ENCODE measurements around the gene ECHDC1.
A peak's percentile ranks its signal among the peaks of the same experiment; 100 is the strongest.

Gene ECHDC1

GRCh38 chr6:127282184-127282583 lies 61.2 kb downstream of the ECHDC1 start:
- no peak for DNase-seq

DNA sequence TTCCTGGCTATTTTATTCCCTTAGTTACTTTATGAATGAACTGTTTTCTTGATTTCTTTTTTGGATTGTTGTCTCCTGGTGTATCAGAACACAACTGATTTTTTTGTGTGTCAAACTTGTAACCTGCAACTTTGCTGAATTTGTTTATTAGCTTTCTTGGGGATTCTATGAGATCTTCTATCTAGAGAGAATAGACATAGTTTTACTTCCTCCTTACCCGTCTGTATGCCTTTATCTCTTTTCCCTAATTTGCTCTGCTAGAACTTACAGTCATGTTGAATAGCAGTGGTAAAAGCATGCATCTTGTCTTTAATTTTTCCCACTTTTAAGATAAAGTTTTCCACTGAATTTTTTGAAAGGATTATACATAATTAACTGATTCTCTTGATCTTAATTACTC lies 63.6 kb downstream of the ECHDC1 start:
- DNase-seq: no peak

GRCh38 chr6:127277878-127278843 lies 65.2 kb downstream of the ECHDC1 start:
- DNase-seq: no peak

- DNase-seq: no peak
These were observed 67.1 kb downstream of the ECHDC1 start for GRCh38 chr6:127276331-127276730.

- no peak for DNase-seq
These were observed 69.9 kb downstream of the ECHDC1 start for GRCh38 chr6:127273499-127273898.

DNA sequence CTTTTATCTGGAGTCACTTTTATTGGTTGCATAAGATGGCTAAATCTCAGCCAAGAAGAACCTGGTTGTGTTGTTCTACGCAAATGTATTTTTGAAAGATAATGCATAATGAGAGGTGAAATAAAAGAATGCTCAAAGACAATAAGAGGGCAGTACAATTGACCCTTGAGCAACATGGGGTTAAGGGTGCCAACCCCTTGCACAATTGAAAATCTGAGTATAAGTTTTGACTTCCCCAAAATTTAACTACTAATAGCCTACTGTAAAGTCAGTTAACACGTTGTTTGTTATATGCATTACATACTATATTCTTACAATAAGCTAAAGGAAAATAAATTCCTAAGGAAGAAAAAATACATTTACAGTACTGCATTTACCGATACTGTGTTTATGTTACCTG lies 70.8 kb downstream of the ECHDC1 start:
- no peak for DNase-seq

GRCh38 chr6:127267646-127268625 lies 75.5 kb downstream of the ECHDC1 start:
- DNase-seq: no peak

DNA sequence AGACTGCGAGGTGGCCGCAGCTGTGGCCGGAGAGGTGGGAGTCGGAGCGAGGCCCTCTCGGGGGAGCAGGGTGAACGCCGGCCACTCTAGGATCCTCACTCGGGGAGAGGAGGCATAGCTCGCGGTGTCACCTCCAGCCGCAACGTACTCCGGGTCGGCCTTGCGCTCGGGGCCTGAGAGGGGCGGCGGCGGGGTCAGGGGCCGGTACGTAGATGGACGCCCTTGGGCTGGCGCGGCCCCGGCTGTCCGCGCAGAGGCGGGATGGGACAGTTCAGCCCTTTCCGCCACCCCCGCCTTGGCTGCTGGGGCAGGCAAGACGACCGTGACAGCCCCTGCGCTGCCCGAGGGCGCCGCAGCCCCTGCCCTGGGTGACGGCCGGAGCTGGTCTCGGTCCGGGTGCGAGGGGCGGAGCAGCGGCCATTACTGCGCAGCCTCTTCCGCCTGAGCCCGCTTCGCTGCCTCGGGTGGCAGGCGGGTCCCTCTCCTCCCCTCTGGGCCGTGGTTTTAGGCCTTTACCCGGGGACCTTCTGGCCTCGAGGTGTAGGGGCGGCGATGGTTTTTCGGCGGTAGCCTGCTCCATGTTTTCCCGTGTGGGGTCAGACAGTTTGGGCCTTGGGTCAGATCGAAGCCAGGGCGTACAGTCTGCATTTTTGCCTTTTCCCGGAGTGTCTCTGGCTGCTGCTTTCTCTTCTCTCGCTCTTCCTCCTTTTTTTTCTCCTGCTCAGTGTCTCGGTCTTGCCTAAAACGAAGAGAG lies 76.3 kb downstream of the ECHDC1 start:
- peak; percentile 8 for DNase-seq

DNA sequence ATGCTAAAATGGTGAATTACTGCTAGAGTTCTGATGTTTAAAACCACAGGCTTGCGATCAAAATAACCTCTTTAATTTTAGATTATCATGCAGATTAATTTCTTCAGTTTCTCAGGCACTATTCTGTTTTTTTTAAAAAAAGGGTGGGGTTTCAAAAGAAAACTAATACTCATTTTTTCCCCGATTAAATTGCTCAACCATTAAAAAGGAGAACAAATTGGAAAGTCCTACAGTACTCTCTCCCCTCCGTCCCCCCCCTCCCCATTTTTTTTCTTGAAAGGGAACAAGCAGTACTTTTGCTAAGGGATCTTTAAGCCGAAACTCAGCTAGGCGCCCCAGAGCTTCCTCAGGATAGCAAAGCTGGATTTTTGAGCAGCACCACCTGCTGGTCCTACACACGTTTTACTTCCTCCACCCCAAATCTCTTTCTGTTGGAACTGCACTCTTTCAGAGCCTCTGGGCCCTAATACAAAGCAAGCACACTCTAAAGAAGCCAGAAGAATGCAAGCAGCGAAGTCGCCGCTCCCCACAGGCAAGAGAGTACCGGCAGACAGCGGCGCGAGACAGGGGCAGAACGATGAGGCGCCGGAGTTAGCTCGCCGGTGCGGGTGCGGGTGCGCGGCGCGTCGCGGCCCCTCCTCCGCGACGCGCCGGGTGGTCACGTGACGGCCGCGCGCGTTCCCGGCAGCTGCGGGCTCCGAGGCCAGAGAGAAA lies 77.1 kb downstream of the ECHDC1 start, which contains the start of gene RNF146:
Gene RNF146 (plus strand): TSS at position 687 of the 714 bp plus-strand sequence. CDS start 13,475 bp downstream, outside the sequence.
- DNase-seq: peak; percentile 54

DNA sequence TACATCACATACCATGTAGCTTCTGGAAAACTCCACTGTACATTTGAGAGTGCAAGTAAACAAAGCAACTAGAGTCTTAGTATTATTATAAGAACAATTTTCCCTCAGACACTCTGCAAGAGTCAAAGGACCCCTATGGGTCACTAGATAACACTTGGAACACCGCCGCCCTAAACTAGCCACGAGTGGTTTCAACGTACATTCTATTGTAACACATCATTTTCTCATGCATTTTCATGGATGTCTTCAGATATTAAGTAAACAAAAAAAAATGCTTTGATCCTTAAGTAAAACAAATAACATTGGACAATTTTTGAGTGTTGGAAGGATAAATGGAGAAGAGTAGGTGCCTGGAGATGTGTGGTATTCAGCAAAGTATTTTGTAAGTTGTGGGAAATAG lies 79.9 kb downstream of the ECHDC1 start:
- no peak for DNase-seq

- DNase-seq: no peak
These were observed 80.5 kb downstream of the ECHDC1 start for GRCh38 chr6:127262896-127263295.

DNA sequence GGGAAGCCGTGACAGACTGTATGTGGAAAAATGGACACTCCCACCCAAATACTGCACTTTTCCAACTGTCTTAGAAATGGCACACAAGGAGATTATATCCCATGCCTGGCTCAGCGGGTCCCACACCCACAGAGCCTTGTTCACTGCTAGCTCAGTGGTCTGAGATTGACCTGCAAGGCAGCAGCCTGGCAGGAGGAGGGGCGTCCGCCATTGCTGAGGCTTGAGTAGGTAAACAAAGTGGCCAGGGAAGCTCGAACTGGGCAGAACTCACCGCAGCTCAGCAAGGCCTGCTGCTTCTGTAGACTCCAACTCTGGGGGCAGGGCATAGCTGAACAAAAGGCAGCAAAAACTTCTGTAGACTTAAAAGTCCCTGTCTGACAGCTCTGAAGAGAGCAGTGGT lies 88.1 kb downstream of the ECHDC1 start:
- DNase-seq: no peak

DNA sequence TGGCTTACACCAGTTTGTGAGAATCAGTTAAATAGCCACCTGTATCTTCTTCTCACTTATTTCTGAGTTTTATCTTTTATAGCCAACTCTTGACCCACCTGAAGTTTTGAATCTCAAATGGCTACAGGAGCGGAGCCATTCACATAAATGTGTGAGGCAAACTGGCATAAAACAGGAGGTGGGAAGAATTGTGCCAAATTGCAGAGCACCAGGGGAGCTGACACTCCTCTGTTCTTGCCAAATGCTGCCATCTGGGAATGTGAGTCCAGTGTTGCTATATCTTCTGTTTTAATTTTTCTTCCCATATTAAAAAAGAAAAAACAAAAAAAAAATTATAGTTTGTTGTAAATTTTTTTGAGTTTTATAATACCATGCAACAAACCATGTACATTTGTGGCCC lies 93.8 kb downstream of the ECHDC1 start:
- DNase-seq: no peak

DNA sequence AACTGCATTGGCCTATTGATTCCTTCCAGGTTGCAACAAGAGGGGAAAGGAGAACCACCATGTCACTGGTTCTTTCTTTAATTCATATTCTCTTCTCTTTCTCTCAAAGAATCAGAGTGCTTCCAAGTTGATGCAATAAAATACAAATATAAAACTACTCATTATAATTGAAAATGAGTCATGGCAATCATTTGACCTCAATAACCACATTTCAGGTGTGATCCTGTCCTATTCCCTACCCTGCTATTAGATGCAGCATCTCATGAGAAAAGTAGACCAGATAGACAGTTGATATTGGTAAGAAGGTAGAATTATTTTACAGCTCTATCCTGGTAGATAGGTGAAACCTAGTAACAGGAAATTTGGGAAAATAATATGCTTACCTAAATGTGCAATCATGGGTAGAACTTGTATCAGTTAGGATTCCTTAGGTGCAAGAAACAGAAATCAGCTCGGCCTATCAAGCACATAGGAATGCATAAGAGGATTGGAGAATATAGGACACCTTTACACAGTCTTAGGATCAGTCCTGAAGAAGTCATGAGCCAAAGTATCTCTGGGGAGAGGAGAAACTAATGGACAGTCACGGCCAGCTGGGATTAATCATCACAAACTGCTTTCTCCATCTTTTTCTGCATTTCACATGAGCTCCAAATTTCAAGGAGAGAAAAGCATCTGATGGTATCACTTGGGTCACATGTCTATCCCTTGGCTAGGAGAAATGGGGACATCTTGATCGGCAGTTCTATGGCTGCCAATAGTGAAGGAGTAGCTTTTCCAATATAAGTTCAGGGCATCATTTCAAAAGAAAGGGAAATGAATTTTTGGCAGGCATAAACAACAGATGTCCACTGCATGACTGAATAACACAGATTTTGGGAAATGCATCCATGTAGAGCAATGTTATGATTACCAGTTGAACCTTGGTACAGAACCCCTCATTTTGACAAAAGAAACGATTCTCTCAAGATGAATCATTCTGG lies 96.0 kb downstream of the ECHDC1 start:
- no peak for DNase-seq

- no peak for DNase-seq
These were observed 99.9 kb downstream of the ECHDC1 start for GRCh38 chr6:127243501-127243900.

Measured in NCI-H1436 (cell line).